ENCODE results near the gene ARPC1B. TPM values are rescaled to one million over a fixed set of nuclear protein-coding genes. Genes with fewer than 3 reads are reported as not detected.

ARPC1B gene
- total and polyA plus RNA-seq, 2 of the 8 experiments (the other 6 are each of a cell fraction or from before 2014, with no cell fraction given), result 64.5 to 115 TPM

GRCh38 chr7:99325592-99326407 lies 48.7 kb upstream of the ARPC1B start, which contains the start of gene ARPC1A (continued):
- TF ChIP-seq CREB1 (IDR thresholded peaks at IDR 0.05) (peak; percentile 89), CHD2 (IDR thresholded peaks at IDR 0.05; ENCODE audit: low read length) (no peak), EP300 (IDR thresholded peaks at IDR 0.05; ENCODE audit: borderline replicate concordance in 1 of 2, low read depth in 2 of 2, low read length in 2 of 2) (no peak), CBX5 (IDR thresholded peaks at IDR 0.05; ENCODE audit: low read depth, low read length) (no peak), BCL11A (IDR thresholded peaks at IDR 0.05; ENCODE audit: low read depth in 2 of 2, low read length in 2 of 2) (no peak), FOSL1 (IDR thresholded peaks at IDR 0.05; ENCODE audit: insufficient read depth, low read depth, low read length) (no peak), SIN3A (conservative IDR thresholded peaks at IDR 0.05 in 1 of 2, IDR thresholded peaks at IDR 0.05 in 1 of 2; ENCODE audit: low read depth in 1 of 2, low read length in 2 of 2) (0 out of 4 replicates have a peak, but pooled peaks of 1 of the 2 experiments have one; percentile 17), HDAC2 (IDR thresholded peaks at IDR 0.05; ENCODE audit: borderline replicate concordance in 1 of 2, low read depth in 2 of 2, low read length in 2 of 2) (0 out of 4 replicates have a peak, but pooled peaks of 1 of the 2 experiments have one; percentile 23), JUND (IDR thresholded peaks at IDR 0.05; ENCODE audit: low read length) (no peak), POLR2AphosphoS5 (IDR thresholded peaks at IDR 0.05; ENCODE audit: low read depth, low read length) (peak; percentile 97), POLR2A (IDR thresholded peaks at IDR 0.05; ENCODE audit: control extremely low read depth in 1 of 2, low read depth in 2 of 2, low read length in 2 of 2) (peak; percentile 92 to 93), PHF8 (conservative IDR thresholded peaks at IDR 0.05; ENCODE audit: low read depth, low read length) (peak; percentile 77), BRCA1 (IDR thresholded peaks at IDR 0.05; ENCODE audit: low read depth, low read length) (no peak), CBX8 (IDR thresholded peaks at IDR 0.05; ENCODE audit: borderline replicate concordance, low read depth, low read length) (no peak), SAP30 (IDR thresholded peaks at IDR 0.05; ENCODE audit: insufficient read depth, insufficient replicate concordance, low read length) (peak; percentile 41), ASH2L (IDR thresholded peaks at IDR 0.05; ENCODE audit: low read length) (no peak), KDM4A (IDR thresholded peaks at IDR 0.05; ENCODE audit: low read depth, low read length, severe bottlenecking) (peak; percentile 77), SP1 (IDR thresholded peaks at IDR 0.05; ENCODE audit: low read depth, low read length) (no peak), CTBP2 (IDR thresholded peaks at IDR 0.05; ENCODE audit: borderline replicate concordance, insufficient read depth, insufficient read length, low read length) (no peak), TBP (IDR thresholded peaks at IDR 0.05; ENCODE audit: low read depth, low read length) (peak; percentile 74), SUZ12 (IDR thresholded peaks at IDR 0.05; ENCODE audit: low read length) (no peak)
- TF ChIP-seq, protein P1, sequence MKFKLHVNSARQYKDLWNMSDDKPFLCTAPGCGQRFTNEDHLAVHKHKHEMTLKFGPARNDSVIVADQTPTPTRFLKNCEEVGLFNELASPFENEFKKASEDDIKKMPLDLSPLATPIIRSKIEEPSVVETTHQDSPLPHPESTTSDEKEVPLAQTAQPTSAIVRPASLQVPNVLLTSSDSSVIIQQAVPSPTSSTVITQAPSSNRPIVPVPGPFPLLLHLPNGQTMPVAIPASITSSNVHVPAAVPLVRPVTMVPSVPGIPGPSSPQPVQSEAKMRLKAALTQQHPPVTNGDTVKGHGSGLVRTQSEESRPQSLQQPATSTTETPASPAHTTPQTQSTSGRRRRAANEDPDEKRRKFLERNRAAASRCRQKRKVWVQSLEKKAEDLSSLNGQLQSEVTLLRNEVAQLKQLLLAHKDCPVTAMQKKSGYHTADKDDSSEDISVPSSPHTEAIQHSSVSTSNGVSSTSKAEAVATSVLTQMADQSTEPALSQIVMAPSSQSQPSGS (IDR thresholded peaks at IDR 0.05; ENCODE audit: low read length), result no peak

Measured in H1 (cell line).